MM.1S (cell line): ENCODE data around the gene LDHB.
"Not testable (repeated sequence)": the region's sequence is repeated elsewhere in the genome, so short reads cannot be mapped to it uniquely, and the experiment has no call there.

Experiments used
- DNase-seq: peaks from one replicate; pipeline ENCODE4 v3.0.0-alpha.2; 2015
- H2AFZ ChIP-seq: fragments of 300-600 bp; sonication (generic); 2 replicates; pipeline ENCODE4 v1.6.0; 2016; ENCODE audit warnings: antibody characterized with exemption, low read length
- H3F3A ChIP-seq: fragments of 300-600 bp; sonication (generic); 2 replicates; pipeline ENCODE4 v1.6.1; 2016; ENCODE audit warnings: mild to moderate bottlenecking, antibody characterized with exemption, low read length, moderate library complexity, mixed read lengths; ENCODE audit not compliant: insufficient read depth
- H3K27ac ChIP-seq: fragments of 300-600 bp; sonication (generic); 2 replicates; pipeline ENCODE4 v1.5.1; 2016; ENCODE audit warnings: mild to moderate bottlenecking, low read length
- H3K27me3 ChIP-seq: fragments of 300-600 bp; sonication (generic); replicated peaks from 2 replicates; pipeline ENCODE4 v1.6.0; 2016; ENCODE audit warnings: low read length; ENCODE audit not compliant: insufficient read depth
- H3K36me3 ChIP-seq: fragments of 300-600 bp; sonication (generic); replicated peaks from 2 replicates; pipeline ENCODE4 v1.6.1; 2016; ENCODE audit warnings: mild to moderate bottlenecking, low read length, mixed read lengths; ENCODE audit not compliant: insufficient read depth
- H3K4me1 ChIP-seq: fragments of 300-600 bp; sonication (generic); 2 replicates; pipeline ENCODE4 v1.6.1; 2016; ENCODE audit warnings: low read length, mixed read lengths
- H3K4me2 ChIP-seq: fragments of 300-600 bp; sonication (generic); 2 replicates; pipeline ENCODE4 v1.6.0; 2016; ENCODE audit warnings: low read depth, low read length
- H3K4me3 ChIP-seq: fragments of 300-600 bp; sonication (generic); 2 replicates; pipeline ENCODE4 v1.5.1; 2016; ENCODE audit warnings: low read length, mixed read lengths
- H3K79me2 ChIP-seq: fragments of 300-600 bp; sonication (generic); 2 replicates; pipeline ENCODE4 v1.6.1; 2016; ENCODE audit warnings: mixed run types, low read length, mixed read lengths
- H3K9ac ChIP-seq: fragments of 300-600 bp; sonication (generic); 2 replicates; pipeline ENCODE4 v1.6.1; 2016; ENCODE audit warnings: low read length, mixed read lengths
- H3K9me2 ChIP-seq: fragments of 300-600 bp; sonication (generic); replicated peaks from 2 replicates; pipeline ENCODE4 v1.6.1; 2016; ENCODE audit warnings: mild to moderate bottlenecking, low read length, mixed read lengths; ENCODE audit not compliant: insufficient read depth
- H3K9me3 ChIP-seq: fragments of 300-600 bp; sonication (generic); replicated peaks from 2 replicates; pipeline ENCODE4 v1.6.1; 2016; ENCODE audit warnings: mild to moderate bottlenecking, low read length, mixed read lengths; ENCODE audit not compliant: insufficient read depth
- H4K20me1 ChIP-seq: fragments of 300-600 bp; sonication (generic); 2 replicates; pipeline ENCODE4 v1.6.1; 2016; ENCODE audit warnings: mild to moderate bottlenecking, low read length, moderate library complexity, mixed read lengths; ENCODE audit not compliant: insufficient read depth
- CTCF ChIP-seq: fragments of 300-600 bp; sonication (generic); IDR thresholded peaks from 2 replicates; pipeline ENCODE4 v1.5.1; 2016; ENCODE audit warnings: antibody characterized with exemption, low read length, mixed read lengths
- EZH2 ChIP-seq: fragments of 300-600 bp; sonication (generic); optimal IDR thresholded peaks from 2 replicates; pipeline ENCODE3; 2017; ENCODE audit warnings: low read depth, mild to moderate bottlenecking, antibody characterized with exemption, low read length, mixed read lengths
- EZH2phosphoT487 ChIP-seq: fragments of 300-600 bp; sonication (generic); IDR thresholded peaks from 2 replicates; pipeline ENCODE4 v1.6.1; 2018; ENCODE audit warnings: antibody characterized with exemption, low read length

Gene LDHB

GRCh38 chr12:21665816-21666215 lies 8.2 kb upstream of the LDHB start:
- Histone ChIP-seq H3K9ac (no peak overlapping the region), H3K9me3 (no peaks in the 10 kb centered on the region), H3K36me3 (no peaks in the 10 kb centered on the region), H2AFZ (no peak overlapping the region), H3K4me1 (no peaks in the 10 kb centered on the region), H3K79me2 (no peaks in the 10 kb centered on the region), H3K9me2 (no peaks in the 10 kb centered on the region), H3K4me2 (no peak overlapping the region), H3K27ac (no peak overlapping the region), H3F3A (no peaks in the 10 kb centered on the region), H4K20me1 (no peaks in the 10 kb centered on the region), H3K27me3 (no peaks in the 10 kb centered on the region), H3K4me3 (no peak overlapping the region)
- TF ChIP-seq EZH2 (no peak), EZH2phosphoT487 (no peak), CTCF (no peak)
- DNase-seq = no peak

- Histone ChIP-seq H3K4me1 (no peaks in the 10 kb centered on the region), H3K27me3 (no peaks in the 10 kb centered on the region), H4K20me1 (no peaks in the 10 kb centered on the region), H3K9me3 (no peaks in the 10 kb centered on the region), H3F3A (no peaks in the 10 kb centered on the region), H3K9me2 (no peaks in the 10 kb centered on the region), H3K79me2 (peaks cover 5% of the 10 kb centered on the region), H3K9ac (no peak overlapping the region), H2AFZ (no peak overlapping the region), H3K4me2 (no peak overlapping the region), H3K27ac (no peak overlapping the region), H3K36me3 (no peaks in the 10 kb centered on the region), H3K4me3 (no peak overlapping the region)
- DNase-seq = no peak
- TF ChIP-seq EZH2 (no peak), CTCF (no peak), EZH2phosphoT487 (no peak)
These were observed 4.6 kb upstream of the LDHB start for GRCh38 chr12:21662122-21662792.

DNA sequence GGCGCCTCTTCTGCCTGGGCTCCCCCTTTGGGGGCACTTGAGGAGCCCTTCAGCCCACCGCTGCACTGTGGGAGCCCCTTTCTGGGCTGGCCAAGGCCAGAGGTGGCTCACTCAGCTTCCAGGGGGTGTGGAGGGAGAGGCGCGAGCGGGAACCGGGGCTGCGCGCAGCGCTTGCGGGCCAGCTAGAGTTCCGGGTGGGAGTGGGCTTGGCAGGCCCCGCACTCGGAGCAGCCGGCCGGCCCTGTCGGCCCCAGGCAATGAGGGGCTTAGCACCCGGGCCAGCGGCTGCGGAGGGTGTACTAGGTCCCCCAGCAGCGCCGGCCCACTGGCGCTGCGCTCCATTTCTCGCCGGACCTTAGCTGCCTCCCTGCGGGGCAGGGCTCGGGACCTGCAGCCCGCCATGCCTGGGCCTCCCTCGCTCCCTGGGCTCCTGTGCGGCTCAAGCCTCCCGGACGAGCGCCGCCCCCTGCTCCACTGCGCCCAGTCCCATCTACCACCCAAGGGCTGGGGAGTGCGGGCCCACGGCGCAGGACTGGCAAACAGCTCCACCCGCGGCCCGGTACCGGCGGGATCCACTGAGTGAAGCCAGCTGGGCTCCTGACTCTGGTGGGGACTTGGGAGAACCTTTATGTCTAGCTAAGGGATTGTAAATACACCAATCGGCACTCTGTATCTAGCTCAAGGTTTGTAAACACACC lies 3.9 kb upstream of the LDHB start:
- not testable (repeated sequence) for H3K9me2 ChIP-seq, H3K27ac ChIP-seq, H3K4me3 ChIP-seq, H3K27me3 ChIP-seq, H3K4me2 ChIP-seq, H3K4me1 ChIP-seq, H3K36me3 ChIP-seq, H4K20me1 ChIP-seq, H3K9me3 ChIP-seq, H3F3A ChIP-seq, H2AFZ ChIP-seq, DNase-seq, H3K9ac ChIP-seq
- peaks cover 12% of the 10 kb centered on the region for H3K79me2 ChIP-seq

- no peak for DNase-seq
- no peak for TF ChIP-seq EZH2
- TF ChIP-seq CTCF = peak; percentile 12; the same call in 1 of the 2 replicates
- H4K20me1 ChIP-seq = no peaks in the 10 kb centered on the region
These were observed 1.7 kb upstream of the LDHB start for GRCh38 chr12:21659383-21659782.

More at GRCh38 chr12:21659383-21659782, 1.7 kb upstream of the LDHB start:
- Histone ChIP-seq H3K79me2 (peaks cover 33% of the 10 kb centered on the region), H3K9ac (no peak overlapping the region), H3K4me3 (no peak overlapping the region), H3K4me2 (no peak overlapping the region), H3K9me3 (no peaks in the 10 kb centered on the region), H3K27me3 (no peaks in the 10 kb centered on the region), H3F3A (no peaks in the 10 kb centered on the region), H3K36me3 (no peaks in the 10 kb centered on the region), H3K27ac (no peak overlapping the region), H3K9me2 (no peaks in the 10 kb centered on the region), H2AFZ (no peak overlapping the region), H3K4me1 (0 out of 2 replicates have a peak, but pooled peaks cover 9% of the 10 kb centered on the region)
